ENCODE results near the gene UBALD2.

UBALD2 gene

GRCh38 chr17:76317535-76317934 lies 52.4 kb downstream of the UBALD2 start:
- Histone ChIP-seq H3K36me3 (ENCODE audit: control insufficient read depth, insufficient read depth, low read length) (peaks cover 6% of the 10 kb centered on the region; the same call in 1 of the 2 replicates), H3K27me3 (replicated peaks; ENCODE audit: control insufficient read depth, insufficient read depth, low read length) (no peaks in the 10 kb centered on the region), H3K4me3 (replicated peaks; ENCODE audit: low read depth, low read length) (no peak overlapping the region)
- no peak for TF ChIP-seq CTCF (IDR thresholded peaks at IDR 0.05; ENCODE audit: insufficient read depth, low read length, poor library complexity, severe bottlenecking)
- DNase-seq (ENCODE audit: extremely low read depth, insufficient read length): no peak

GRCh38 chr17:76318586-76318985 lies 53.4 kb downstream of the UBALD2 start:
- Histone ChIP-seq H3K4me3 (replicated peaks; ENCODE audit: low read depth, low read length) (no peak overlapping the region), H3K36me3 (ENCODE audit: control insufficient read depth, insufficient read depth, low read length) (0 out of 2 replicates have a peak, but pooled peaks cover 1% of the 10 kb centered on the region), H3K27me3 (replicated peaks; ENCODE audit: control insufficient read depth, insufficient read depth, low read length) (no peaks in the 10 kb centered on the region)
- TF ChIP-seq CTCF (IDR thresholded peaks at IDR 0.05; ENCODE audit: insufficient read depth, low read length, poor library complexity, severe bottlenecking): no peak
- DNase-seq (ENCODE audit: extremely low read depth, insufficient read length): no peak

All from GM06990 (cell line).